Suppressor macrophage (primary cell): ENCODE data around the gene PPIE.
"Not testable (repeated sequence)": the region's sequence is repeated elsewhere in the genome, so short reads cannot be mapped to it uniquely, and the experiment has no call there.

Experiments
- DNase-seq, 4 experiments: peaks; one replicate each; pipeline ENCODE4 v3.0.0-alpha.2; 2020 to 2022

The PPIE gene

GRCh38 chr1:39758556-39759435 lies 20.1 kb downstream of the PPIE start:
- DNase-seq, result no peak

DNA sequence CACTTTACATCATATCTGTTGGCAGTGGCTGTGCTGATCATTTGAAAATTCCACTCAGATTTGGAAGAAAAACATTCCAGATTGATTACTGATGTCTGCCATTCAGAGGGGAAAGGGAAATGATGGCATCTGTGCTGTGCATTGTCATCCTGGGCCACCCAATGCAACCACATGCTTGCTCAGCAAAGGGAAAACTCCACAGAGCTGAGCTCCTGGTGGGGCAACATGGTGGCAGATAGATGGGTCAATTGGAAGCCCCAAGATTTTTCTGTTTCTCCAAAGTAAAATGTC lies 20.7 kb downstream of the PPIE start:
- DNase-seq, result no peak

GRCh38 chr1:39760074-39761008 lies 21.7 kb downstream of the PPIE start:
- DNase-seq, result no peak

- no peak for DNase-seq
Measured at GRCh38 chr1:39761016-39761415, 22.3 kb downstream of the PPIE start.

GRCh38 chr1:39761557-39762260 lies 23.0 kb downstream of the PPIE start:
- no peak for DNase-seq

GRCh38 chr1:39762550-39763540 lies 24.2 kb downstream of the PPIE start:
- no peak for DNase-seq

GRCh38 chr1:39763619-39764374 lies 25.1 kb downstream of the PPIE start:
- not testable (repeated sequence) for DNase-seq

GRCh38 chr1:39764512-39764911 lies 25.8 kb downstream of the PPIE start:
- not testable (repeated sequence) for DNase-seq

GRCh38 chr1:39766466-39766865 lies 27.8 kb downstream of the PPIE start:
- DNase-seq, result not testable (repeated sequence)

GRCh38 chr1:39769502-39769901 lies 30.8 kb downstream of the PPIE start:
- DNase-seq, result not testable (repeated sequence)

- DNase-seq, result peak; percentile 27 to 54 (median 44)
Measured at GRCh38 chr1:39770100-39771021, 31.7 kb downstream of the PPIE start.

DNA sequence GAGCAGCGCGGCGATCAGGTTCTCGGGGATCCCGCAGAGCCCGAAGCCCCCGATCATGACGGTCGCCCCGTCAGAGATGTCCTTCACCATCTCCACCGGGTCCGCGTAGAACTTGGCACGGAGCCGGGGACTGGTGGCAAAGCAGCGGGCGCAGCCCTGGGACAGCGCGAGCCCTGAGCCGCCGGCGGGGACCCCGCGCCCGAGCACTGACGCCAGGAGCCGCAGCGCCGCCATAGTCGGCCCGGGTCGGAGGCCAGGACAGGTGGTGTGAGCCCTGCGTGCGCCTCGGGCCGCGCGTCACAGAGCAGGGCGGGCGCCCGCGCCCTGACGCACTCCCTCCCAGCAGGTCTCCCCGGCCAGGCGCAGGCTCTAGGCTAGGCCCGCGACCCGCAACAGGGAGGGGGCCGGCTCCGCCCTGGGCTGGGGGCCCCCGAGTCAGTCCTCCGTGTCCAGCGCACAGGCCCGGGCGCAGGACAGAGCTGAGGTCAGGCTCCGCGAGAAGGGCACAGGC lies 32.4 kb downstream of the PPIE start, which contains the start of gene OXCT2:
Gene OXCT2, minus strand, starts transcription at position 327 of the 511 bp plus-strand sequence. Its CDS starts 93 bp downstream, at position 234.
- not testable (repeated sequence) for DNase-seq

DNA sequence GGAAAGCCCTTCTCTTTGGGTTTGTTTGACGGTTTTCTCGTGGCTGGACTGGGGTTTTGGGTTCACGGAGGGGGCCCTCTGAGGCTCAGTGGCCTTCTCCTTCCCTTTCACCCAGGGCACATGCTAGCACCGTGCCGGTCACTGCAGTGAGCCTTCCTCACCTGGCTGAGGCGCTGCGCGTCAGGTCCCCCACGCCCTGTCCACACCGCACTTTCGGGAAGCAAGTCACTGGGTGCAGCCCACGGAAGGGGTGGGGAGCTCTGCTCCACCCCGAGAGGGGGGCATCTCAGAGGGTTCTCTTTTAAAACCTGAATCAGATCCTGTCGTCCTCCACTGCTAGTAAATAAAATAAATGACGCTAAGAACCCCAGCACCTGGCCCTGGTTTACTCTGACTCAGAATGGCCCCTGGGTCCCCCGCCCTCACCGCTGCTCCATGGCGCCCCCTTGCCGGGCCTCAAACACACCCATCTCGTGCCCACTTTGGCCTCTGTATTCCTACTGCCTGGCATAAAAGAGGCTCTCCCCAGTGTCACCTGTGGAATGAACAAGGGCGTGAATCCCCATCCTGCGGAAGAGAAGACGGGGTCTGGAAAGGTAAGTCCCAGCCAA lies 34.8 kb downstream of the PPIE start:
- DNase-seq, result not testable (repeated sequence)

DNA sequence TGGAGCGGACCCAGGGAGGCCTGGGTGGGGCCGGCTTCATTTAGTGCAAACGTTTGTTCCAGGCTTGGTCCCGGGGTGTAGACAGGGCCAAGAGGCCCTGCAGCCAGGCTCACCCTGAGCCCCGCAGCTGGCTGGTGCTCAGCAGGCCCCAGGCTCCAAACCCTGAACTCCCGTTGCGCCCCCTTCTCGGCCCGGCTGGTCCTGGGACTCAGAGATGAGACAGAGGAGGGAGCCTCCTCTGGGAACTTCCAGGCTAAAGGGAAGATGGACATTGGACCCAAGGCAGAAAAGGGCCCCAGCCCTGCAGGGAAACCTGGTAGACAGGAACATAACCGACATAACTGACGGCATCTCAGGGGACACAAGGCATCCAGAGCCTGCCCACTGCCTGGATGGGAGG lies 36.5 kb downstream of the PPIE start:
- DNase-seq, result not testable (repeated sequence)

DNA sequence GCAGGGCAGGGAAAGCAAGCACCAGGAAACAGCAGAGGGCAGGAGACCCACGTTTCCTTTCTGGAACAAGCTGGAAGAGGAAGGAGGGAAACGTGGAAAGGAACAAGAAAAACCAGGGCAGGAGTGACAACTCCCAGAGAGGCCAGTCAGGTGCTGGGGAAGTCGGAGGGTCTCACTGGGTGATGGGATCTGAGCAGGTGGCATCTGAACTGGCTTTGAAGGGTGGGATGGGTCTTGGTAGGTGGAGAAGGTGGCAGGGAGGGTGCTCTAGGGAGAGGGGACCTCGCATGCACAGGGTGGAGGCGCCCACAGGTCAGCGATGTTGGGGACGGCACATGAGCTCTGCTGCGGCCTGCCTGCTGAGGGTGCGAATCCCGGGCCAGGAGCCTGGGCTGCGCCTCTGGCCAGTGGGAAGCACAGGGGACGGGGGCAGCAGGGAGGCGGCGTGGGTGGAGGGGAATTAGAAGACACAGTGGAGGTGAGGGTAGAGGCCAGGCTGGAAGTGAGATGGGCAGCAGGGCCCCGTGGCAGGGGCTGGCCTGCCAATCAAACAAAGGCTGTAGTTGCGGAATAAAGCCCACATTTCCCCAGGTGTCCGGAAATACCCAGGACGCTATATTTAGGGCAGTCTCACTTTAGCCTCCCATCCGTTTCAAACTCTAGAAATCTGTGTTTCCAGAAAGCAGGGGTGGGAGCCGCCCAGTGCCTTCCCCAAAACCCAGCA lies 37.2 kb downstream of the PPIE start:
- DNase-seq, result not testable (repeated sequence)

DNA sequence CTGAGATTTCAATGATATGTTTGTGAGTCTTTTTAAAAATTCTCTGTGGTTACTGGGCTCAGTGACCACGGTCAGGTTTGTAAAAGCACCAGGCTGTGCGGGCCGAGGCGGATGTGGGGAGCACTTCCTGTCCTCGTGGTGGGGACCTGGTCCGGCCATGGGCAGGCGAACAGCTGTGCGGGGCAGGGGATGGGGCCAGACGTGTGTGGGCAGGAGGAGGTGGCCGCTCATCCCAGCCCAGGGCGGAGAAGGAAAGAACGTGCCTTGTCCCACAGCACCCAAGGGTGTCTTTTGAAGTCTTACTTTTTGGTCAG lies 37.7 kb downstream of the PPIE start:
- peak in 3 of 4 experiments; percentile 8 to 51 (median 8) for DNase-seq

GRCh38 chr1:39776886-39777285 lies 38.2 kb downstream of the PPIE start:
- DNase-seq, result no peak

GRCh38 chr1:39777306-39777705 lies 38.6 kb downstream of the PPIE start:
- no peak for DNase-seq
